CD4-positive, alpha-beta memory T cell (primary cell): ENCODE data around the gene ALG12. TPM values are rescaled to one million over a fixed set of nuclear protein-coding genes. Genes with fewer than 3 reads are reported as not detected.

Experiments
- CTCF ChIA-PET: fragments of 350-600 bp; sonication (Branson Sonifier 250); formaldehyde crosslinking; loops from one replicate; lab custom pipeline; 2021; ENCODE audit warnings: inconsistent platforms; ENCODE audit not compliant: partially characterized antibody; lab: Charles Lee
- POLR2A ChIA-PET: fragments of 350-600 bp; sonication (Branson Sonifier 250); formaldehyde crosslinking; loops from one replicate; lab custom pipeline; 2021; ENCODE audit not compliant: partially characterized antibody; lab: Charles Lee
- DNase-seq, 5 donors: peaks; one replicate each; pipeline versions ENCODE4 v3.0.0 to v3.0.0-alpha.2; 2020 to 2022; ENCODE audit warnings: mixed read lengths in 1 of 5
- H3K27ac ChIP-seq: one replicate; pipeline ENCODE4 v1.7.0; 2013; ENCODE audit warnings: low read depth, low read length
- H3K27me3 ChIP-seq: 2 replicates; pipeline ENCODE4 v1.7.0; 2013; ENCODE audit warnings: mild to moderate bottlenecking, low read length, moderate library complexity; ENCODE audit not compliant: insufficient read depth
- H3K36me3 ChIP-seq: 2 replicates; pipeline ENCODE4 v1.7.0; 2013; ENCODE audit warnings: mild to moderate bottlenecking, low read length, moderate library complexity; ENCODE audit not compliant: insufficient read depth
- H3K4me1 ChIP-seq: 2 replicates; pipeline ENCODE4 v1.7.0; 2013; ENCODE audit warnings: mild to moderate bottlenecking, low read length, moderate library complexity; ENCODE audit not compliant: insufficient read depth
- H3K4me3 ChIP-seq, 2 donors: one replicate each; pipeline ENCODE4 v1.7.0; 2013; ENCODE audit warnings: low read length in 2 of 2, mild to moderate bottlenecking in 1 of 2
- H3K9me3 ChIP-seq, 2 donors: one replicate each; pipeline ENCODE4 v1.7.0; 2013; ENCODE audit warnings: low read length in 2 of 2, control low read depth in 1 of 2; ENCODE audit not compliant: control insufficient read depth in 1 of 2
- H3K27ac Mint-ChIP-seq, 7 donors: one replicate each; pipeline ENCODE4 v1.8.0; 2020 to 2021; ENCODE audit warnings: mixed read lengths in 7 of 7, mild to moderate bottlenecking in 6 of 7, inconsistent platforms in 3 of 7, moderate library complexity in 3 of 7
- H3K27me3 Mint-ChIP-seq, 2 donors: one replicate each; pipeline ENCODE4 v1.8.0; 2020 to 2021; ENCODE audit warnings: mixed read lengths in 2 of 2
- H3K36me3 Mint-ChIP-seq, 2 donors: one replicate each; pipeline ENCODE4 v1.8.0; 2020 to 2021; ENCODE audit warnings: mixed read lengths in 2 of 2, inconsistent platforms in 1 of 2, mild to moderate bottlenecking in 1 of 2
- H3K4me1 Mint-ChIP-seq, 4 donors: one replicate each; pipeline ENCODE4 v1.8.0; 2020 to 2021; ENCODE audit warnings: mixed read lengths in 4 of 4, mild to moderate bottlenecking in 1 of 4
- H3K4me3 Mint-ChIP-seq, 8 donors: one replicate each; pipeline ENCODE4 v1.8.0; 2020 to 2021; ENCODE audit warnings: mixed read lengths in 8 of 8, mild to moderate bottlenecking in 7 of 8, moderate library complexity in 6 of 8, inconsistent platforms in 3 of 8
- H3K9me3 Mint-ChIP-seq, 8 donors: one replicate each; pipeline ENCODE4 v1.8.0; 2020 to 2021; ENCODE audit warnings: mixed read lengths in 8 of 8, mild to moderate bottlenecking in 5 of 8, inconsistent platforms in 3 of 8, moderate library complexity in 1 of 8
- intact Hi-C: fragments of 100-400 bp; cut with micrococcal nuclease; formaldehyde crosslinking; loops from one replicate; pipeline ENCODE4 v1.15.1; 2023
- polyA plus RNA-seq, 2 donors: library from polyadenylated mRNA; unstranded; fragments of 300-500 nt; fragmentation: Illumina TruSeq; gene quantifications; one replicate each; pipeline ENCODE4 v1.2.3, GENCODE V29; 2021
- total RNA-seq, 2 experiments: library from RNA; stranded (reverse); gene quantifications; one replicate each; pipeline ENCODE4 v1.2.3, GENCODE V29; 2021

The ALG12 gene
- total and polyA plus RNA-seq, 4 experiments from 2014 or later, result 16.9 to 27.2 (median 19.3) TPM

DNA sequence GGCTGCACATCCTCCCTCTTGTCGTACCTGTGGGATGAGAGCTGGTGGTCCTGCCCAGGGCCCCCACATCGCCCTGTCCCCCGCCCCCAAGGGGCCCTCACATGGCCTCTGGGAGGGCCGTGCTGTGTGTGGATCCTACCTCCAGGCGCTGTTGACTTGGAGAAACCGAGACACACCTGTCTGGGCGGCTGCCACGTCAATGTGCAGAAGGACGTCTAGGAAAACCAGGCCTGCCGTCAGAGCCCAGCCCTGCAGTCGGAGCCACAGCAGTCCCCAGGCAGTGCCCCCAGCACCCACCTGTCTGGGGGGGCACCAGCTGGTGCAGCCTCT is 14.2 kb downstream of the ALG12 start:
- intact Hi-C loops, result no loop called here
- CTCF ChIA-PET, result no interaction called here
- peaks cover 25 to 49% of the 10 kb centered on the region in 2 donors for H3K36me3 Mint-ChIP-seq
- DNase-seq, result no peak
- no peak overlapping the region for H3K4me3 Mint-ChIP-seq
- no peaks in the 10 kb centered on the region for H3K4me1 ChIP-seq
- peaks cover 32% of the 10 kb centered on the region for H3K36me3 ChIP-seq
- no peak overlapping the region for H3K27ac ChIP-seq
- no peaks in the 10 kb centered on the region for H3K9me3 ChIP-seq
- H3K4me1 Mint-ChIP-seq, result peaks cover 6 to 14% (median 10%) of the 10 kb centered on the region in 4 donors
- peaks cover 0 to 3% (median 0%) of the 10 kb centered on the region in 8 donors for H3K9me3 Mint-ChIP-seq
- H3K27ac Mint-ChIP-seq, result no peak overlapping the region
- POLR2A ChIA-PET, result no interaction called here
- no peak overlapping the region for H3K4me3 ChIP-seq
- H3K27me3 ChIP-seq, result no peaks in the 10 kb centered on the region
- H3K27me3 Mint-ChIP-seq, result no peaks in the 10 kb centered on the region

DNA sequence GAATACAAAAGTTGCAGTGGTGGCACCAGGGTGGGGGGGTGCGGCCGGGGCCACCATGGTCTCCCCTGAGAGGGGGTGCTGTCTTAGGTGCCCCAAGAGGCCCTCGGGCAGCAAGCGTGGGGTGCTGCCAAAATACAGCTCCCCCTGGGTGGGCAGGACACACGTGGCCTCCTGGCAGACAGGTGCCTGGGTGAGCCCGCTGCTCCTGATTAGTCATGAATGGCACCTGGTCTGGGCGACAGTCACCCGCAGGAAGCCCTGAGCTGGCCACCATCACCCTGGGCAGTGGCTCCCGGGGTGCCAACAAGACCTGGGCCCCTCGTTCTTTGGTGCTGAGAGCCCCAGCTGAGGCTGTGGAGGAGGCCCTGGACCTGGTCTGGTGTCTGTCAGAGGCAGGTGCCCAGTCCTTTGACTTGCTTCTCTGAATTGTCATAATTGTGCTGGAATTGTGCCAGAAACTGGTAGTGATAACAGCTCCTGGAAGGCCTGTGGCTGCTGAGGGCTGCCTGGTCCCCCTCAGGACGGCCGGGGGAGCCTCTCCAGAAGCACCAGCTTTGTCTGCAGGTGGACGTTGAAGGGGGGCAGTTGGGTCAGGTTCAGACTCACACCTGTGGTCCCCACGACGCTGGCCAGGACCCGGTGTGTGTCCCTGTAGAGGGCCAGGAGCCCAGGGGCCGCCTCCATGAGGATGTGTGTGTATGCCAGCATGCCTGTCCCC is 14.8 kb downstream of the ALG12 start:
- CTCF ChIA-PET, result interaction anchor here (0.6 kb wide), 1 partner anchor 456 kb away, joined by 3 read pairs; no protein-coding TSS in a partner anchor
- H3K9me3 Mint-ChIP-seq, result peaks cover 0 to 3% (median 0%) of the 10 kb centered on the region in 8 donors
- Histone ChIP-seq H3K4me1 (no peaks in the 10 kb centered on the region), H3K4me3 (no peak overlapping the region), H3K27me3 (no peaks in the 10 kb centered on the region), H3K27ac (no peak overlapping the region), H3K36me3 (peaks cover 31% of the 10 kb centered on the region), H3K9me3 (no peaks in the 10 kb centered on the region)
- H3K4me3 Mint-ChIP-seq, result no peak overlapping the region
- peaks cover 6 to 16% (median 11%) of the 10 kb centered on the region in 4 donors for H3K4me1 Mint-ChIP-seq
- no peaks in the 10 kb centered on the region for H3K27me3 Mint-ChIP-seq
- H3K36me3 Mint-ChIP-seq, result peaks cover 25 to 48% of the 10 kb centered on the region in 2 donors
- intact Hi-C loops, result no loop called here
- DNase-seq, result no peak
- POLR2A ChIA-PET, result interaction anchor here (0.9 to 1.0 kb wide), 2 partner anchors 12 to 102 kb away, joined by 3 to 4 read pairs; no protein-coding TSS in a partner anchor
- H3K27ac Mint-ChIP-seq, result peak overlapping the region in 1 of 7 donors; percentile 19

DNA sequence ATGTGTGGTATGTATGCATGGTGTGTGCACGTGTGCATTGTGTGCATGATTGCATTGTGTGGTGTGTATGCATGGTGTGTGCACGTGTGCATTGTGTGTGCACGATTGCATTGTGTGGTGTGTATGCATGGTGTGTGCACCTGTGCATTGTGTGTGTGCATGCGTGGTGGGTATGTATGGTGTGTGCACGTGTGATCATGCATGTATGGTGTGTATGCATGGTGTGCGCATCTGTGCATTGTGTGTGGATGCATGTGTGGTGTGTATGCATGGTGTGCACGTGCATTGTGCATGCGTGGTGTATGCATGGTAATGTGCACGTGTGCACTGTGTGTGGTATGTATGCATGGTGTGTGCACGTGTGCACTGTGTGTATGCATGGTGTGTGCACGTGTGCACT is 16.8 kb downstream of the ALG12 start:
- intact Hi-C loops, result no loop called here
- H3K27me3 Mint-ChIP-seq, result no peaks in the 10 kb centered on the region

DNA sequence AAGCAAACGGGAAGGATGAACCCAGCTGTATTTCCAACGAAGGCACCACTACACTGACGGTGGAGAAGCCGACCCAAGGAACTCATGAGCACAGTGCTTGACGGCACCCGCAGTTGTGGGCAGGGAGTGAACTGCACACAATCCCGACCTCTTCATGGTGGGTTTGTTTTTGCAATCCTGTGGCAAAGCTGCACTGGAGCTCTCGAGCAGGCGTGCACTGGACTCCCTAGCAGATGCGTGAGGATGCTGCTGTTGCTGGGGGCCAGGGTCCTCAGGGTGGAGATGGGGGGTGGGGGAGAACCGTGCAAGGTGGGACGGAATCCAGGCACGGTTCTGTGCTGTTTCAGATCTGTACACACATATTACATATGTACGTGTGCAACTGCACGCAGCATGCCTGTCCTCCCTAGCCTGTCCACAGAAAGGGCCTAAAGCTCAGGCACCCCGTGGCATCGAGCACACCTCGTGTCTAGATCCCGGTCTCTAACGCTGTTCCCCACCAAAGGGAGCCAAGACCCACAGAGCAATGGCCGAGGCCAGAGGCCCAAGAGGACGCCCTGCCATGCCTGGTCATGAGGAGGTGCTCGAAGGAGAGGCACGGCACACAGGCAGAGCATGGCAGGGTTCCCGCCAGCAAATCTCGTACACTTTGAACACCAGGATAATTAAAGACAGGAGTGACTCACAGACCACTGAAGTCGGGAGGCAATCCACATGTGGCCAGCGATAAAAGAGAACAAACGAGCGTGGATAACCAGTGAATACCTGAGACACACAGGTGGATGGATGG is 17.6 kb downstream of the ALG12 start:
- H3K27ac ChIP-seq, result no peak overlapping the region
- no peaks in the 10 kb centered on the region for H3K27me3 Mint-ChIP-seq
- CTCF ChIA-PET, result interaction anchor here (0.8 kb wide), 1 partner anchor 13 kb away, joined by 3 read pairs; no protein-coding TSS in a partner anchor
- DNase-seq, result no peak
- peak overlapping the region in 3 of 7 donors; percentile 37 to 78 (median 64) for H3K27ac Mint-ChIP-seq
- H3K9me3 ChIP-seq, result no peaks in the 10 kb centered on the region
- peaks cover 20% of the 10 kb centered on the region for H3K36me3 ChIP-seq
- H3K9me3 Mint-ChIP-seq, result peaks cover 0 to 3% (median 0%) of the 10 kb centered on the region in 8 donors
- POLR2A ChIA-PET, result interaction anchor here (0.5 kb wide), 1 partner anchor 31 kb away, joined by 4 read pairs; no protein-coding TSS in a partner anchor
- no peaks in the 10 kb centered on the region for H3K4me1 ChIP-seq
- H3K4me3 Mint-ChIP-seq, result no peak overlapping the region
- no peak overlapping the region for H3K4me3 ChIP-seq
- H3K27me3 ChIP-seq, result no peaks in the 10 kb centered on the region
- peaks cover 0 to 11% (median 6%) of the 10 kb centered on the region in 4 donors for H3K4me1 Mint-ChIP-seq
- H3K36me3 Mint-ChIP-seq, result peaks cover 19 to 32% of the 10 kb centered on the region in 2 donors
- intact Hi-C loops, result no loop called here

More for the DNA sequence above, 16.8 kb downstream of the ALG12 start:
- Histone ChIP-seq H3K9me3 (no peaks in the 10 kb centered on the region), H3K27me3 (no peaks in the 10 kb centered on the region), H3K4me3 (no peak overlapping the region), H3K36me3 (peaks cover 20% of the 10 kb centered on the region), H3K4me1 (no peaks in the 10 kb centered on the region), H3K27ac (no peak overlapping the region)
- DNase-seq, result no peak
- peaks cover 0 to 13% (median 5%) of the 10 kb centered on the region in 4 donors for H3K4me1 Mint-ChIP-seq
- ChIA-PET POLR2A (no interaction called here), CTCF (no interaction called here)
- peaks cover 19 to 35% of the 10 kb centered on the region in 2 donors for H3K36me3 Mint-ChIP-seq
- H3K4me3 Mint-ChIP-seq, result no peak overlapping the region
- H3K27ac Mint-ChIP-seq, result peak overlapping the region in 1 of 7 donors; percentile 10
- peaks cover 0 to 3% (median 0%) of the 10 kb centered on the region in 8 donors for H3K9me3 Mint-ChIP-seq

DNA sequence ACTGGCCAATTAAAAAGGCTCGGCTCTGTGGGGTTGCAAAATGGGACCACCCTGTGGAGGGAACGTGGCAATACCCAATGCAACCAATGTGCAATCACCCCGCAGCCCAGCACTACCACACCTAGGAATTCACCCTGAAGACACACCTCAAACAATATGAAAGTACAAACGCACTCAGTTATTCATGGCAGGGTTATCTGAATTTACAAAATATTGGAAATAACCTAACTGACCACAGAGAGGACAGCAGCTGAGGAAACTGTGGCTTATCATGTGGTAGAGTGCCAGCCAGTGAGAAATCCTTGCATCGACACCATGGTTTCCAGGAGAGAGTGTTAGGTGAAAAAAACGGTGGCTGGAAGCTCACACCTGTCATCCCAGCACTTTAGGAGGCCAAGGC is 18.7 kb downstream of the ALG12 start:
- H3K9me3 ChIP-seq, result no peaks in the 10 kb centered on the region
- H3K4me3 ChIP-seq, result no peak overlapping the region
- no peaks in the 10 kb centered on the region for H3K27me3 ChIP-seq
- Mint-ChIP-seq H3K36me3 (peaks cover 19 to 29% of the 10 kb centered on the region in 2 donors), H3K4me1 (peaks cover 2 to 10% (median 6%) of the 10 kb centered on the region in 4 donors), H3K9me3 (peaks cover 0 to 3% (median 0%) of the 10 kb centered on the region in 8 donors), H3K27me3 (no peaks in the 10 kb centered on the region), H3K4me3 (no peak overlapping the region), H3K27ac (peak overlapping the region in 1 of 7 donors; percentile 64)
- ChIA-PET CTCF (interaction anchor here (0.6 kb wide), 1 partner anchor 36 kb away, joined by 3 read pairs; no protein-coding TSS in a partner anchor), POLR2A (no interaction called here)
- no peak for DNase-seq
- no peak overlapping the region for H3K27ac ChIP-seq
- H3K36me3 ChIP-seq, result peaks cover 20% of the 10 kb centered on the region
- H3K4me1 ChIP-seq, result no peaks in the 10 kb centered on the region
- intact Hi-C loops, result no loop called here

DNA sequence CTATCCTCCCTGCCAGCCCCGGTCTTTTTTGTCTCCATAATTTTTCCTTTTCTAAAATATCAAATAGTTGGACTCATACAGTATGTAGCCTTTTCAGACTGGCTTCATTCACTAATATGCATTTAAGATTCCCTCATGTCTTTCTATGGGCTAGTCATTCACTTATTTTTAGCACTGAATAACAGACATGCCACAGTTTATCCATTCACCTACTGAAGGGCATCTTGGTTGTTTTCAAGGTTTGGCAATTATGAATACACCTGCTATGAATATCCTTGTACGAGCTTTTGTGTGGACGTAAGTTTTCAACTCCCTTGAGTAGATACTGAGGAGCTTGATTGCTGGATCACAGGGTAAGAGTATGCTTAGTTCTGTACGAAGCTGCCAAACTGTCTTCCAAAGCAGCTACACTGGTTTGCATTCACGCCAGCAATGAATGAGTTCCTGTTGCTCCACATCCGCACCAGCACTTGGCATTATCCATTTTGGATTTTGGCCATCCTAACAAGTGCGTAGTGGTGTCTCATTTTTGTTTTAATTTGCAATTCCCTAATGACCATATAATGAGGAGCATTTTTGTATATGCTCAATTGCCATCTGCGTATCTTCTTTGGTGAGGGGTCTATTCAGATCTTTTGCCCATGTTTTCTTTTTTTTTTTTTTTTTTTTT is 21.1 kb downstream of the ALG12 start:
- ChIA-PET CTCF (no interaction called here), POLR2A (no interaction called here)
- Mint-ChIP-seq H3K4me1 (peaks cover 6 to 15% (median 11%) of the 10 kb centered on the region in 4 donors), H3K4me3 (no peak overlapping the region), H3K9me3 (peaks cover 0 to 6% (median 4%) of the 10 kb centered on the region in 8 donors), H3K36me3 (peaks cover 27 to 36% of the 10 kb centered on the region in 2 donors), H3K27ac (peak overlapping the region in 3 of 7 donors; percentile 10 to 40 (median 29)), H3K27me3 (no peaks in the 10 kb centered on the region)
- intact Hi-C loops, result no loop called here
- Histone ChIP-seq H3K27me3 (no peaks in the 10 kb centered on the region), H3K4me3 (no peak overlapping the region), H3K27ac (no peak overlapping the region), H3K4me1 (no peaks in the 10 kb centered on the region), H3K36me3 (peaks cover 5% of the 10 kb centered on the region), H3K9me3 (no peaks in the 10 kb centered on the region)
- DNase-seq, result no peak
